ENCODE measurements around the gene PPIA.
"Not testable (repeated sequence)": the region's sequence is repeated elsewhere in the genome, so short reads cannot be mapped to it uniquely, and the experiment has no call there.

Gene PPIA

GRCh38 chr7:44764665-44765578, 31.6 kb upstream of the PPIA start:
- no peak for DNase-seq

- no peak for DNase-seq
Measured at GRCh38 chr7:44765579-44766415, 30.7 kb upstream of the PPIA start.

- DNase-seq = no peak
Measured at GRCh38 chr7:44766416-44766801, 30.1 kb upstream of the PPIA start.

- DNase-seq = no peak
Measured at GRCh38 chr7:44767134-44767911, 29.2 kb upstream of the PPIA start.

- no peak for DNase-seq
Measured at GRCh38 chr7:44767912-44768627, 28.4 kb upstream of the PPIA start.

GRCh38 chr7:44768628-44769371, 27.7 kb upstream of the PPIA start:
- no peak for DNase-seq

GRCh38 chr7:44769376-44769775, 27.1 kb upstream of the PPIA start:
- DNase-seq = no peak

- no peak for DNase-seq
Measured at GRCh38 chr7:44769776-44770294, 26.6 kb upstream of the PPIA start.

- no peak for DNase-seq
Measured at GRCh38 chr7:44771358-44771757, 25.1 kb upstream of the PPIA start.

GRCh38 chr7:44772440-44772839, 24.0 kb upstream of the PPIA start:
- DNase-seq = no peak

- DNase-seq = no peak
Measured at GRCh38 chr7:44772867-44773266, 23.6 kb upstream of the PPIA start.

- DNase-seq = not testable (repeated sequence)
Measured at GRCh38 chr7:44774486-44774885, 22.0 kb upstream of the PPIA start.

- no peak for DNase-seq
Measured at GRCh38 chr7:44775383-44776107, 20.9 kb upstream of the PPIA start.

- DNase-seq = no peak
Measured at GRCh38 chr7:44776211-44776610, 20.3 kb upstream of the PPIA start.

- DNase-seq = no peak
Measured at GRCh38 chr7:44782460-44782859, 14.0 kb upstream of the PPIA start.

- DNase-seq = no peak
Measured at GRCh38 chr7:44783407-44783806, 13.1 kb upstream of the PPIA start.

GRCh38 chr7:44784364-44784763, 12.1 kb upstream of the PPIA start:
- no peak for DNase-seq

- not testable (repeated sequence) for DNase-seq
Measured at GRCh38 chr7:44785218-44785617, 11.3 kb upstream of the PPIA start.

- DNase-seq = no peak
Measured at GRCh38 chr7:44787041-44787440, 9.4 kb upstream of the PPIA start.

GRCh38 chr7:44787762-44788161, 8.7 kb upstream of the PPIA start:
- no peak for DNase-seq

GRCh38 chr7:44789990-44790389, 6.5 kb upstream of the PPIA start:
- no peak for DNase-seq

Measured in activated T-cell treated with anti-CD3 and anti-CD28 coated beads for 4 hours (primary cell).